GM10266 (cell line): Measurements from ENCODE around the gene GRID1.

ENCODE experiments used
- DNase-seq: peaks from one replicate; pipeline ENCODE4 v3.0.0; 2012; ENCODE audit errors: extremely low spot score
- CTCF ChIP-seq: IDR thresholded peaks from 2 replicates; pipeline ENCODE4 v1.5.1; 2012; ENCODE audit warnings: mild to moderate bottlenecking, low read depth; ENCODE audit not compliant: control insufficient read depth, insufficient read depth; ENCODE audit errors: missing control alignments

Gene GRID1

GRCh38 chr10:86204421-86205305, 161.9 kb downstream of the GRID1 start:
- DNase-seq: no peak
- TF ChIP-seq CTCF: no peak

GRCh38 chr10:86203162-86203905, 163.3 kb downstream of the GRID1 start:
- peak; percentile 40 for DNase-seq
- TF ChIP-seq CTCF: no peak

GRCh38 chr10:86202226-86202735, 164.3 kb downstream of the GRID1 start:
- no peak for DNase-seq
- TF ChIP-seq CTCF: no peak

- no peak for TF ChIP-seq CTCF
- DNase-seq: no peak
Observed at GRCh38 chr10:86200867-86201266, 165.7 kb downstream of the GRID1 start.

- DNase-seq: no peak
- TF ChIP-seq CTCF: no peak
Observed at GRCh38 chr10:86200269-86200668, 166.3 kb downstream of the GRID1 start.

- DNase-seq: no peak
- TF ChIP-seq CTCF: no peak
Observed at GRCh38 chr10:86199041-86199440, 167.6 kb downstream of the GRID1 start.

- DNase-seq: no peak
- no peak for TF ChIP-seq CTCF
Observed at GRCh38 chr10:86198271-86198670, 168.3 kb downstream of the GRID1 start.
